Measurements from ENCODE around the gene CCNI.

GRCh38 chr4:77039796-77040195 is 36.0 kb downstream of the CCNI start:
- no peak for TF ChIP-seq CTCF (IDR thresholded peaks at IDR 0.05)
- no peak for TF ChIP-seq ZNF423 (CRISPR knock-in tag; IDR thresholded peaks at IDR 0.05)
- no peak for TF ChIP-seq PRDM15 (CRISPR knock-in tag; IDR thresholded peaks at IDR 0.05)
- TF ChIP-seq ATF1 (CRISPR knock-in tag; IDR thresholded peaks at IDR 0.05): no peak
- TF ChIP-seq E2F4 (CRISPR knock-in tag; IDR thresholded peaks at IDR 0.05; ENCODE audit: borderline replicate concordance, low read depth): no peak
- TF ChIP-seq ZNF281 (CRISPR knock-in tag; IDR thresholded peaks at IDR 0.05): no peak
- TF ChIP-seq ATF3 (CRISPR knock-in tag; conservative IDR thresholded peaks at IDR 0.05): no peak
- no peak for TF ChIP-seq ZNF138 (CRISPR knock-in tag; conservative IDR thresholded peaks at IDR 0.05)
- TF ChIP-seq TEAD4 (CRISPR knock-in tag; IDR thresholded peaks at IDR 0.05): no peak
- no peak for TF ChIP-seq CBFB (CRISPR knock-in tag; IDR thresholded peaks at IDR 0.05; ENCODE audit: low read depth)
- TF ChIP-seq USF1 (CRISPR knock-in tag; IDR thresholded peaks at IDR 0.05): no peak
- no peak for TF ChIP-seq FOXJ3 (CRISPR knock-in tag; IDR thresholded peaks at IDR 0.05; ENCODE audit: borderline replicate concordance)
- no peak for TF ChIP-seq ERG (CRISPR knock-in tag; IDR thresholded peaks at IDR 0.05)
- TF ChIP-seq ATF6 (CRISPR knock-in tag; IDR thresholded peaks at IDR 0.05): no peak
